SU-DHL-6 (cell line): ENCODE data around the gene ALS2CL.

Source experiments
- EZH2phosphoT487 ChIP-seq: fragments of 200-600 bp; sonication (generic), shearing (Covaris generic); conservative IDR thresholded peaks from 2 replicates; pipeline ENCODE4 v1.6.1; 2018; ENCODE audit warnings: mild to moderate bottlenecking, antibody characterized with exemption, low read length, moderate library complexity, mixed read lengths
- TF ChIP-seq, protein P1 (sequence below): fragments of 200-600 bp; sonication (generic); IDR thresholded peaks from one replicate; pipeline ENCODE4 v1.5.1; 2017; ENCODE audit warnings: antibody characterized with exemption, mild to moderate bottlenecking, low read length, moderate library complexity; ENCODE audit not compliant: insufficient read depth, poor library complexity, severe bottlenecking

- TF ChIP-seq, protein P1, sequence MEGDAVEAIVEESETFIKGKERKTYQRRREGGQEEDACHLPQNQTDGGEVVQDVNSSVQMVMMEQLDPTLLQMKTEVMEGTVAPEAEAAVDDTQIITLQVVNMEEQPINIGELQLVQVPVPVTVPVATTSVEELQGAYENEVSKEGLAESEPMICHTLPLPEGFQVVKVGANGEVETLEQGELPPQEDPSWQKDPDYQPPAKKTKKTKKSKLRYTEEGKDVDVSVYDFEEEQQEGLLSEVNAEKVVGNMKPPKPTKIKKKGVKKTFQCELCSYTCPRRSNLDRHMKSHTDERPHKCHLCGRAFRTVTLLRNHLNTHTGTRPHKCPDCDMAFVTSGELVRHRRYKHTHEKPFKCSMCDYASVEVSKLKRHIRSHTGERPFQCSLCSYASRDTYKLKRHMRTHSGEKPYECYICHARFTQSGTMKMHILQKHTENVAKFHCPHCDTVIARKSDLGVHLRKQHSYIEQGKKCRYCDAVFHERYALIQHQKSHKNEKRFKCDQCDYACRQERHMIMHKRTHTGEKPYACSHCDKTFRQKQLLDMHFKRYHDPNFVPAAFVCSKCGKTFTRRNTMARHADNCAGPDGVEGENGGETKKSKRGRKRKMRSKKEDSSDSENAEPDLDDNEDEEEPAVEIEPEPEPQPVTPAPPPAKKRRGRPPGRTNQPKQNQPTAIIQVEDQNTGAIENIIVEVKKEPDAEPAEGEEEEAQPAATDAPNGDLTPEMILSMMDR = no peak
- TF ChIP-seq EZH2phosphoT487 = no peak
Observed at GRCh38 chr3:46640927-46641326, 52.6 kb downstream of the ALS2CL start.
